Medulla oblongata (tissue), 1 donor: Measurements from ENCODE around the gene BACE2.
"Not testable (repeated sequence)": the region's sequence is repeated elsewhere in the genome, so short reads cannot be mapped to it uniquely, and the experiment has no call there.

ENCODE experiments used
- DNase-seq: peaks from one replicate; pipeline ENCODE4 v3.0.0-alpha.2; 2015; ENCODE audit errors: extremely low spot score

Gene BACE2

DNA sequence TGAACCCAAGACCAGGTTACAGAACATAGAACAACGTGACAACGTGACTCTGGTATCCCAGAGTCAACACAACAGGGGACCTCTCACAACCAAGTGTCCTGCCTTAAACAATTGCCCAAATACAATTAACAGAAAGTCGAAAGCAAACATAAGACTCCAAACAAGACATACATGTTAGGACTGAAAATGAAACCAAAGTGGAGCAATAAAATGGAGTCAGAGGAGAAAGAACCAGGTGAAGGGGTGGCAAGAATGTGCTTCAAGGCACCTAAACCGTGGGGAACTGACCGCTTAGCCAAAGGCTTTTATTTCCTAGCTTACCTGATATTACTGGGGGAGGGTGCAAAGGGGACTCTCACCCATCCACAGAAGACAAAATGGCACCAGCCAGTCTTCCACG lies 17.8 kb downstream of the BACE2 start:
- DNase-seq = no peak

GRCh38 chr21:41186755-41187536 lies 19.0 kb downstream of the BACE2 start:
- DNase-seq = no peak

DNA sequence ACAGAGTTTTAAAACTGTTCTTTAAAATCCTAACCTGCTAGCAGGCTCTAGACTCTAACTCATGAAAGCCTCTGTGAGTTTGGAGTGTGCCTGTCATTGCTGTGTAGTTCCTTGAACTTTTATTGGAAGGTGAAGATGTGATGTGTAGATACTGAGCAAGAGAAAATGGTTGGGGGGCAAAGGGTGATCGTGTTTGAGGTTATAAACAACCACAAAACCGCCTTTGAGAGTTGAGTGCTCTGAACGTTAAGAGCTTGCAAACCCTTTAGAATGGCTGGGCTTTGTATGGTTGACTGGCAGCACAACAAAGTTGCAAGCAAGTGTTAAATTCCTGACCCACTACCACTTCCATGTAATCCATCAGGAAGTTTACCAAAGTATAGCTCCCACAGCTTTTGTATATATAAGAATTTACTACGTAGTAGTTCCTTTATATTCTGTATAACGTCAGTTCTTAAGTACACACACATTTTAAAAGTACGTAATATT lies 19.6 kb downstream of the BACE2 start:
- DNase-seq = no peak

- DNase-seq = no peak
Measured at GRCh38 chr21:41188486-41189149, 20.7 kb downstream of the BACE2 start.

DNA sequence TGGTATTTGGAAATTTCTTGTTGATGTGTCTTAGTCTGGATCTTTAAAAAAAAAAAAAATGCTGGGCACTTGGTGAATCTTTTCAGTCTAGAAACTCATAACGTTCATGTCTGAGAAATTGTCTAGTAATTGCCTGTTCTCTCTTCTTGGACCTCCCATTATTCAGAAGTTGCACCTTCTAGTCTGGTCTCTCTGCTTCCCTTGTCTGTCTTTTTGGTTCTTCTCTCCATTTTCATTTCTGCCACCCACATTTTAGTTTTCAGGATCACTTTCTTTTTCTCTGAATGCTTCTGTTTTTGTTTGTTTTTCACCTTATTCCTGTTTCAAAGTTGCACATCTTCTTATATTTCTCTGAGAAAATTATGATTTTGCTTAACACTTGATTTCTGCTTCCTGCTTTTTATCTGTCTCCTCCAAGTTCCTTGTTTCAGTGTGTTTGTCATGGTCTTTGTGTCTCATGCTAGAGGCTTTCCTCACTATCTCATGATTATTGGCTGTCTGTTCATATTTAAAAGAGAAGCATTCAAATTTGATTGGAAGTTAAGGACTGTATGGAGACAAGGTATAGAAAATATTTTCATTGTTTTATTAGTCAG lies 21.3 kb downstream of the BACE2 start:
- DNase-seq = no peak

GRCh38 chr21:41192552-41192951 lies 24.6 kb downstream of the BACE2 start:
- DNase-seq = not testable (repeated sequence)

DNA sequence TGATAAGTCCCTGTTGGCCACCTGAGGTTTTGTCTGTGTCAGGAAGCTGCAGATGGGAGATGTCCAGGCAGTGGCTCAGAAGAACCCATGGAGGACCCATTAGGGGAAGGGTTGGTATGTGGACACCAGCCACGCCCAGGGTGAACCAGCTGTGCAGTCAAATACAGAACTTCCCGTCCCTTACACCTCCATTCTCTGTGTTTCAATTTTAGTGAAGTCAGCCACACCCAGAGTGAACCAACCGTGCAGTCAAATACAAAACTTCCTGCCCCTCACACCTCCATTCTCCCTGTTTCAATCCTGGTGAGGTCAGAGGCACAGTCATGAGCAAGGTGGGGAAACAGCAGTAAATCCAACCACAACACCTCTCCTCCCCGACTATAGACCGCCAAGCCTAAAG lies 27.4 kb downstream of the BACE2 start:
- no peak for DNase-seq

DNA sequence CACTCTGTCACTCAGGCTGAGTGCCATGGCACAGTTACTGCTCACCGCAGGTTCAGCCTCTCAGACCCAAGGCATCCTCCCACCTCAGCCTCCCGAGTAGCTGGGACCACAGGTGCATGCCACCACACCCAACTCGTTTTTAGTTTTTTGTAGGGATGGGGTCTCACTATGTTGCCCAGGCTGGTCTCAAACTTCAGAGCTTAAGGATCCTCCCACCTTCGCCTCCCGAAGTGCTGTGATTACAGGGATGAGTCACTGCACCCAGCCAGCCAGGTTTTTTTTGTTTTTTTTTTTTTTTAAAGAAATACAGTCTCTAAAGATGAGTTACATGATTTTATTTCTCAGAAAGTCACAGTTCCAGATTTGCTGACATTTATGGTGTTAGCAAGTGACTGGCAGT lies 29.0 kb downstream of the BACE2 start:
- no peak for DNase-seq

GRCh38 chr21:41197582-41197981 lies 29.6 kb downstream of the BACE2 start:
- DNase-seq = no peak

GRCh38 chr21:41198647-41199046 lies 30.7 kb downstream of the BACE2 start:
- not testable (repeated sequence) for DNase-seq

- no peak for DNase-seq
Measured at GRCh38 chr21:41199123-41199522, 31.2 kb downstream of the BACE2 start.

GRCh38 chr21:41199588-41199987 lies 31.6 kb downstream of the BACE2 start:
- no peak for DNase-seq

DNA sequence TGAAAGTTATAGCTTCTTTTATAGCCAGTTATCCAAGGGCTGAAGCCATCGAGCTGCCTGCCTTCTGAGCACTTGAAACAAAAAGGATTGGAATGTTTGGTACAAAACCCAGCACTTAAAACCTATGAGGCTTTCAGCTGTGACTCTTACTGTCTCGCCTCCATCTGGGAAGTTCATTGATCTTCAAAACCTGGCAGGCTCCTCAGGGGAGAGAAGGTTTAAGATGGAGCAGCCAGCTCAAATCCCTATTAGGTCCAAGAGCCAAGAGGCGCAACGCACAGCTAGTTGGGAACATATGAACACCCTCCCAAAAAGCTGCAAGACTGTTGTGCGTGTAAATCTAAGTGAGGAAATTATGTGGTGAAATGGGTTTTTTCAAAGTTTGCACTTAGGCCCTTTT lies 33.4 kb downstream of the BACE2 start:
- DNase-seq = no peak

- DNase-seq = no peak
Measured at GRCh38 chr21:41204736-41205135, 36.8 kb downstream of the BACE2 start.

- DNase-seq = peak; percentile 70
Measured at GRCh38 chr21:41207401-41208375, 39.7 kb downstream of the BACE2 start.

DNA sequence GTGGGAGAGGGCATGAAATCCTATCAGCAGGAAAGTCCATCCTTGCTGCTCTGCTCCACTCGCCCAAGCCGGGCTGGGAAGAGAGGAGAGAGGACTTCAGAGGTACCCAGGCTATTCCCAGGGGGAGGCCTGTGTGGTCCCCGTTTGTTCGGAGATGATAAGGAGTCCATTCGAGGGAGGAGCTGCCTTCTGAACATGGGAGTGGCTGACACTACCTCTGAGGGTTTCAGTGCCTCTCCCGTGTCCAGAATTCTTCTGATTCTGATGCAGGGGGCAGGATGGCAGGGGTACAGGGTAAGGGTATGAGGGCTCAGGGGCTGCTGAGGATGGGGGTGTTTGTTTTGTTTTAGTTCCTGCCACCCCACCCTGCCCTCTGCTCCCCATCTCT lies 40.4 kb downstream of the BACE2 start:
- DNase-seq = no peak

- DNase-seq = no peak
Measured at GRCh38 chr21:41209016-41209619, 41.2 kb downstream of the BACE2 start.

DNA sequence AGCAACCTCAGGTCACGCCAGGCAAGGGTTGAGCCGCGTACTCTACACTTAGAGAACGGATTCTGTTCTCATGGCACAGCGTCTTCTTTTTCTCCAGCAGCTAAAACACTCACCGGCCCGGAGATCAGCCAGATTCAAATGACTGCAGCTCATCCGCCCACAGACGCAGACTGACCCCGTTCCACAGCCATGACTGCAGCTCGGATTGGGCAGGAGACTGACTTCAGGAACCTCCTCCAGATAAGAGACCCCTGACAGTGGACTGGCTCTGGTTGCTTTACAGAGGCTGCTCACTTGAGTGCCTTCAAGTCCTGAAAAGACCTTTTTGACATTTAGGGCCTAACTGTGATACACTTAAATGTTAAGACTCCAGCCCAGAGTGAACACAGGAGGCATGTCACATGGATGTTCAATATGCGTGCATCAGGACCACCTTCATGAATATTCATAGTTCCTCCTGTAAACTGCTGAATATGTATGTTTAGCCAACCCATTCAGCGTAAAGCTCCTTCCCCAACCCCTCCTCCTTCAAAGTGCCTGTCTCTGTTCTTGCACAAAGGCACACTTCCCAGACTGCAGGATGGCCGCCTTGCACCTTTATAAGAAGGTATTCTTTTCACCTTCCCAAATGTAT lies 42.6 kb downstream of the BACE2 start:
- no peak for DNase-seq

DNA sequence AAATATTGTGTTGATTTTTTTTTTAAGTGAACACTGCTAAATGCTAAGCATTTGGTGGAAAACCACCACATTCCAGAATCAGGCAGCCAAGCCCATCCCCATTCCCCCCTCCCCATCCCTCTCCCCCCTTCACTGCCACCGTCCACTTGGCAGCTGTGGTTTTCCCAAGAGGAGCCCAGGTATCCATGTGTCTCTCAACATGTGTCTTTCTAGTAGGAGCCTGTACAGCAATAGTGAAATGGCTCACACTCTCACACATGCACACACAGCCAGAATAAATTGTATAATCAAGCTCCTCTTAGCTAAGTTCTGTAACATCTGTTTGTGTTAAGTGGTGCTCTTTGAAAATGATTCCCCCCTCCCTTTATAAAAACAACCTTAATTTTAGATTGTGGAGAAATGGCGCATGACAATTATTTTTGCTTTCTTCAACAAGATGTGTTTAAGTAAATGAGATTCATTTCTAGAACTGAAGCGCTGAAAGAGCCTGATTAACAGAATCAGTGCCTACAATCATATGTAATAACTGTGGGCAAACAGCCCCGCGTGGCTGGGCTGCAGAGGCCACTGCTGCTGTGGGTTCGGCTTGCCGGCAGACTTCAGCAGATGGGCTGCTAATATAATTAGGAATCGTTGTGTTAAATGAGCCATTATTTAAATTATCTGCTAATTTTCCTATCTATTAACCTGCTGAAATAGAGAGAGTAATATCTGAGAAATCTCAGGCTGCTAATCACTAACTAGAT lies 43.3 kb downstream of the BACE2 start:
- no peak for DNase-seq

- DNase-seq = no peak
Measured at GRCh38 chr21:41213021-41213420, 45.1 kb downstream of the BACE2 start.
